ENCODE measurements around the gene HS3ST3B1.

The HS3ST3B1 gene

GRCh38 chr17:14303343-14304221 lies 2.7 kb downstream of the HS3ST3B1 start:
- no peak for DNase-seq (ENCODE audit: low read depth)

GRCh38 chr17:14304222-14304772 lies 3.4 kb downstream of the HS3ST3B1 start:
- no peak for DNase-seq (ENCODE audit: low read depth)

- DNase-seq (ENCODE audit: low read depth), result no peak
Observed at GRCh38 chr17:14304773-14305517, 4.1 kb downstream of the HS3ST3B1 start.

GRCh38 chr17:14305785-14306496 lies 5.1 kb downstream of the HS3ST3B1 start:
- DNase-seq (ENCODE audit: low read depth), result no peak

- DNase-seq (ENCODE audit: low read depth), result no peak
Observed at GRCh38 chr17:14306596-14306995, 5.7 kb downstream of the HS3ST3B1 start.

GRCh38 chr17:14307560-14308024 lies 6.7 kb downstream of the HS3ST3B1 start:
- DNase-seq (ENCODE audit: low read depth), result peak; percentile 81

GRCh38 chr17:14308636-14308964 lies 7.7 kb downstream of the HS3ST3B1 start:
- DNase-seq (ENCODE audit: low read depth), result no peak

GRCh38 chr17:14308965-14309879 lies 8.3 kb downstream of the HS3ST3B1 start:
- no peak for DNase-seq (ENCODE audit: low read depth)

- no peak for DNase-seq (ENCODE audit: low read depth)
Observed at GRCh38 chr17:14310101-14310500, 9.2 kb downstream of the HS3ST3B1 start.

- no peak for DNase-seq (ENCODE audit: low read depth)
Observed at GRCh38 chr17:14310605-14311004, 9.7 kb downstream of the HS3ST3B1 start.

GRCh38 chr17:14311186-14311705 lies 10.4 kb downstream of the HS3ST3B1 start:
- DNase-seq (ENCODE audit: low read depth), result no peak

- no peak for DNase-seq (ENCODE audit: low read depth)
Observed at GRCh38 chr17:14311981-14312380, 11.1 kb downstream of the HS3ST3B1 start.

- DNase-seq (ENCODE audit: low read depth), result no peak
Observed at GRCh38 chr17:14312522-14312921, 11.6 kb downstream of the HS3ST3B1 start.

- no peak for DNase-seq (ENCODE audit: low read depth)
Observed at GRCh38 chr17:14316126-14316832, 15.4 kb downstream of the HS3ST3B1 start.

- DNase-seq (ENCODE audit: low read depth), result no peak
Observed at GRCh38 chr17:14317383-14317782, 16.5 kb downstream of the HS3ST3B1 start.

- DNase-seq (ENCODE audit: low read depth), result no peak
Observed at GRCh38 chr17:14318109-14318917, 17.4 kb downstream of the HS3ST3B1 start.

GRCh38 chr17:14318918-14319205 lies 18.0 kb downstream of the HS3ST3B1 start:
- DNase-seq (ENCODE audit: low read depth), result no peak

- no peak for DNase-seq (ENCODE audit: low read depth)
Observed at GRCh38 chr17:14320098-14320497, 19.2 kb downstream of the HS3ST3B1 start.

GRCh38 chr17:14320734-14321475 lies 20.0 kb downstream of the HS3ST3B1 start:
- no peak for DNase-seq (ENCODE audit: low read depth)
